ENCODE data around the gene TPST1.
"Not testable (repeated sequence)": the region's sequence is repeated elsewhere in the genome, so short reads cannot be mapped to it uniquely, and the experiment has no call there.

Gene TPST1

GRCh38 chr7:66297579-66297978 lies 92.4 kb downstream of the TPST1 start:
- DNase-seq = no peak

GRCh38 chr7:66301249-66301648 lies 96.1 kb downstream of the TPST1 start:
- DNase-seq = no peak

GRCh38 chr7:66301737-66302136 lies 96.6 kb downstream of the TPST1 start:
- no peak for DNase-seq

GRCh38 chr7:66303454-66304155 lies 98.5 kb downstream of the TPST1 start:
- DNase-seq = no peak

- DNase-seq = no peak
Observed at GRCh38 chr7:66304536-66304935, 99.4 kb downstream of the TPST1 start.

GRCh38 chr7:66306243-66306642 lies 101.1 kb downstream of the TPST1 start:
- no peak for DNase-seq

GRCh38 chr7:66307591-66308215 lies 102.6 kb downstream of the TPST1 start:
- no peak for DNase-seq

GRCh38 chr7:66308411-66308810 lies 103.3 kb downstream of the TPST1 start:
- no peak for DNase-seq

GRCh38 chr7:66310620-66311019 lies 105.5 kb downstream of the TPST1 start:
- no peak for DNase-seq

- DNase-seq = no peak
Observed at GRCh38 chr7:66313886-66314568, 108.9 kb downstream of the TPST1 start.

- no peak for DNase-seq
Observed at GRCh38 chr7:66315192-66315591, 110.1 kb downstream of the TPST1 start.

- no peak for DNase-seq
Observed at GRCh38 chr7:66319407-66319979, 114.4 kb downstream of the TPST1 start.

GRCh38 chr7:66321283-66321682 lies 116.1 kb downstream of the TPST1 start:
- no peak for DNase-seq

GRCh38 chr7:66323114-66323796 lies 118.1 kb downstream of the TPST1 start:
- DNase-seq = no peak

- not testable (repeated sequence) for DNase-seq
Observed at GRCh38 chr7:66324985-66325384, 119.9 kb downstream of the TPST1 start.

- no peak for DNase-seq
Observed at GRCh38 chr7:66326501-66327215, 121.5 kb downstream of the TPST1 start.

- no peak for DNase-seq
Observed at GRCh38 chr7:66330961-66331360, 125.8 kb downstream of the TPST1 start.

GRCh38 chr7:66331883-66332282 lies 126.7 kb downstream of the TPST1 start:
- DNase-seq = no peak

- DNase-seq = no peak
Observed at GRCh38 chr7:66333443-66333842, 128.3 kb downstream of the TPST1 start.

- no peak for DNase-seq
Observed at GRCh38 chr7:66335318-66335717, 130.2 kb downstream of the TPST1 start.

- DNase-seq = no peak
Observed at GRCh38 chr7:66336760-66337159, 131.6 kb downstream of the TPST1 start.

- no peak for DNase-seq
Observed at GRCh38 chr7:66339141-66339540, 134.0 kb downstream of the TPST1 start.

GRCh38 chr7:66344166-66344565 lies 139.0 kb downstream of the TPST1 start:
- DNase-seq = no peak
